HepG2 (cell line): ENCODE data around the gene SLC16A6. TPM values are rescaled to one million over a fixed set of nuclear protein-coding genes. Genes with fewer than 3 reads are reported as not detected.

Experiments
- ATAC-seq: fragments of 200-7000 bp; cut with Tn5 transposase; 3 replicates; pipeline ENCODE4 v1.9.1; 2020; ENCODE audit warnings: mild to moderate bottlenecking, moderate library complexity
- BruUV-seq: library from RNA; stranded (reverse); fragments of 400-500 nt; replicated peaks from 2 replicates; lab custom pipeline; 2021; lab: Mats Ljungman, UMichigan
- CTCF ChIA-PET: fragments of 300-600 bp; formaldehyde crosslinking; extraction: SDS; loops from one replicate; lab custom pipeline; 2021; ENCODE audit warnings: low total read pairs, inconsistent platforms, low intra/inter-chr PET ratio; lab: Yijun Ruan, JAX
- POLR2A ChIA-PET: fragments of 350-600 bp; sonication (Branson Sonifier 250); formaldehyde crosslinking; loops from one replicate; lab custom pipeline; 2020; ENCODE audit warnings: antibody characterized with exemption, inconsistent platforms; lab: Yijun Ruan, JAX
- DNase-seq: peaks from one replicate; pipeline ENCODE4 v3.0.0-alpha.2; 2015; ENCODE audit warnings: low spot score
- FAIRE-seq: peaks from 3 replicates; lab custom pipeline; 2011; peaks lifted over from hg19 to GRCh38; lab: Jason Lieb, UNC
- H2AFZ ChIP-seq: one replicate; pipeline ENCODE4 v1.6.1; 2011; ENCODE audit warnings: low read length, inconsistent platforms
- H3K27ac ChIP-seq: fragments of 300-600 bp; 3 replicates; pipeline ENCODE4 v1.8.0; 2011; ENCODE audit warnings: mixed run types, mild to moderate bottlenecking, mixed read lengths, low read length, inconsistent platforms; ENCODE audit not compliant: insufficient read depth; ENCODE audit errors: extremely low read length
- H3K27me3 ChIP-seq, 2 experiments: fragments of 200-600 bp in 1 of 2; 2 replicates in 1 of 2; 3 replicates in 1 of 2; pipeline versions ENCODE4 v1.6.0 to v1.8.0; 2011; ENCODE audit warnings: low read length in 2 of 2, mild to moderate bottlenecking in 2 of 2, moderate library complexity in 2 of 2, inconsistent platforms in 1 of 2; ENCODE audit not compliant: insufficient read depth in 2 of 2, control insufficient read depth in 1 of 2
- H3K36me3 ChIP-seq, 2 experiments: fragments of 200-600 bp in 1 of 2; replicated peaks in 1 of 2; 2 replicates in 1 of 2; 3 replicates in 1 of 2; pipeline versions ENCODE4 v1.5.1 to v1.8.0; 2011; ENCODE audit warnings: low read length in 2 of 2, inconsistent platforms in 1 of 2; ENCODE audit not compliant: insufficient read depth in 2 of 2, control insufficient read depth in 1 of 2
- H3K4me1 ChIP-seq: 2 replicates; pipeline ENCODE4 v1.5.1; 2012; ENCODE audit warnings: low read length, inconsistent platforms; ENCODE audit not compliant: insufficient read depth
- H3K4me2 ChIP-seq: 2 replicates; pipeline ENCODE4 v1.6.0; 2011; ENCODE audit warnings: low read depth, low read length, inconsistent platforms
- H3K4me3 ChIP-seq, 3 experiments: fragments of 200-600 bp in 1 of 3; sonication (generic), shearing (Covaris generic) in 1 of 3; replicated peaks in 1 of 3; 2 replicates each; pipeline ENCODE4 v1.5.1; 2011 to 2016; ENCODE audit warnings: low read length in 3 of 3, inconsistent platforms in 2 of 3, low read depth in 2 of 3, mild to moderate bottlenecking in 2 of 3, control low read depth in 1 of 3, mixed read lengths in 1 of 3; ENCODE audit not compliant: insufficient read depth in 1 of 3
- H3K79me2 ChIP-seq: one replicate; pipeline ENCODE4 v1.6.1; 2011; ENCODE audit warnings: low read length, inconsistent platforms; ENCODE audit not compliant: insufficient read depth
- H3K9ac ChIP-seq: 2 replicates; pipeline ENCODE4 v1.6.0; 2011; ENCODE audit warnings: mild to moderate bottlenecking, low read depth, low read length, inconsistent platforms; ENCODE audit not compliant: insufficient read depth
- H3K9me3 ChIP-seq: 2 replicates; pipeline ENCODE4 v1.5.1; 2012; ENCODE audit warnings: mild to moderate bottlenecking, low read length
- H4K20me1 ChIP-seq: 2 replicates; pipeline ENCODE4 v1.6.0; 2011; ENCODE audit warnings: inconsistent platforms, mild to moderate bottlenecking, low read length, moderate library complexity; ENCODE audit not compliant: insufficient read depth
- HDAC6 ChIP-seq: fragments of 200-600 bp; sonication (generic); IDR thresholded peaks from 2 replicates; pipeline ENCODE4 v1.7.0; 2017; ENCODE audit warnings: mild to moderate bottlenecking, antibody characterized with exemption, low read length, low read depth
- HOMEZ ChIP-seq: IDR thresholded peaks from 2 replicates; pipeline ENCODE4 v1.6.1; 2016; ENCODE audit warnings: low read depth
- POLR2AphosphoS5 ChIP-seq: IDR thresholded peaks from 2 replicates; pipeline ENCODE4 v1.6.1; 2012; ENCODE audit warnings: low read depth, low read length
- WGBS: methylation state at CpG from one replicate; pipeline ENCODE4 v1.1.6; 2017; ENCODE audit warnings: low lambda C conversion rate; 5-methylcytosine and 5-hydroxymethylcytosine counted together
- in situ Hi-C: cut with HindIII; loops from 2 replicates; pipeline ENCODE4 v1.10.0; 2017; ENCODE audit warnings: low pct_unique_long_range_greater_than_20kb; ENCODE audit not compliant: extremely low pct_ligation_motif_present
- intact Hi-C: fragments of 100-400 bp; cut with micrococcal nuclease; formaldehyde crosslinking; loops from one replicate; pipeline ENCODE4 v1.10.0; 2022; ENCODE audit not compliant: unreplicated experiment
- polyA plus RNA-seq, 8 experiments: library from polyadenylated mRNA; depleted of rRNA in 3 of 8; stranded (reverse) in 7 of 8; unstranded in 1 of 8; fragments of >200 nt; fragmentation: Illumina TruSeq in 4 of 8; extraction: Trizol in 4 of 8; gene quantifications; 2 replicates each; pipeline versions ENCODE4 v1.2.1 to v1.2.3, GENCODE V29; 2011 to 2016; ENCODE audit warnings: low read depth in 4 of 8, missing spikeins in 1 of 8, mixed read lengths in 1 of 8; ENCODE audit not compliant: insufficient read depth in 1 of 8
- total RNA-seq, 5 experiments: library from RNA; depleted of rRNA; stranded (reverse); fragments of >200 nt; fragmentation: Illumina TruSeq; extraction: Trizol; gene quantifications; 2 replicates each; pipeline ENCODE4 v1.2.3, GENCODE V29; 2016; ENCODE audit warnings: low read depth in 1 of 5
- TF ChIP-seq, protein P1 (sequence below): sonication (generic); formaldehyde crosslinking; IDR thresholded peaks from 2 replicates; pipeline ENCODE4 v1.5.0; 2020; ENCODE audit warnings: mild to moderate bottlenecking, missing genetic modification reagents
- TF ChIP-seq, protein P2 (sequence below), 2 experiments: sonication (generic) in 1 of 2; formaldehyde crosslinking in 1 of 2; IDR thresholded peaks; 2 replicates each; pipeline versions ENCODE4 v1.4.0 to v1.6.1; 2016 to 2020; ENCODE audit warnings: borderline replicate concordance in 1 of 2, low read depth in 1 of 2, mild to moderate bottlenecking in 1 of 2, missing genetic modification reagents in 1 of 2

The SLC16A6 gene
- total and polyA plus RNA-seq, 2 of the 13 experiments (the other 11 are each of a cell fraction or from before 2014, with no cell fraction given): 1.1 to 44.7 TPM

DNA sequence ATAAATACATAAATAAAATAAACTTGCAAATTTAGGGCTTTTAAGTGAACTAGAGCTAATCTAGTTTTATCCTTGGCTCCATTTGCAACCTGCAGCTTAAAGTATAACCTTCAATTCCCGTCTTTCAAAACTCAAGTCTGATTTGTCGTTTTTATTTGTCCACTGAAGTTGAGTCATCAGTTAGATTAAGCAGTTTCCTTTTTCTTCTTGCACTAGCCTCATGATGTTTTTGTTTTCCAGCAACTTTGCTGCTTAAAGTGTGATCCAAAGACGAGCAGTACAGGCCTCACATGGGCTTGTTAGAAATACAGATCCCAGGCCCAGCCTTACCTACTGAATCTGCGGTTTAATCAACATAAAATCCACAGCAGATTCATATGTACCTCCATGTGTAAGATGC is 14.2 kb upstream of the SLC16A6 start:
- no peaks in the 10 kb centered on the region; a peak in 1 of 5 replicates for H3K36me3 ChIP-seq
- H3K4me1 ChIP-seq: peaks cover 62% of the 10 kb centered on the region
- H4K20me1 ChIP-seq: no peaks in the 10 kb centered on the region
- FAIRE-seq (no peak), DNase-seq (no peak), ATAC-seq (no peak)
- ChIA-PET POLR2A (interaction anchor here (1.1 kb wide), 1 partner anchor 14 kb away, joined by 3 read pairs; no protein-coding TSS in a partner anchor), CTCF (no interaction called here)
- no peaks in the 10 kb centered on the region for H3K27me3 ChIP-seq
- H3K9me3 ChIP-seq: no peaks in the 10 kb centered on the region
- H3K27ac ChIP-seq: no peak overlapping the region
- H2AFZ ChIP-seq: no peak overlapping the region
- TF ChIP-seq HDAC6 (no peak), HOMEZ (peak; percentile 89; the same call in 1 of the 2 replicates)
- H3K4me3 ChIP-seq: no peak overlapping the region
- H3K4me2 ChIP-seq: no peak overlapping the region
- in situ Hi-C loops: no loop called here
- 84% methylated on average over 4 of the region's 4 CpGs for WGBS
- no peak overlapping the region for H3K9ac ChIP-seq
- no peaks in the 10 kb centered on the region for H3K79me2 ChIP-seq
- intact Hi-C loops: no loop called here
- no TSS peak for BruUV-seq

GRCh38 chr17:68304706-68305105 is 13.8 kb upstream of the SLC16A6 start:
- Histone ChIP-seq H3K27ac (no peak overlapping the region), H3K4me1 (peaks cover 58% of the 10 kb centered on the region), H2AFZ (no peak overlapping the region), H4K20me1 (no peaks in the 10 kb centered on the region), H3K36me3 (no peaks in the 10 kb centered on the region; a peak in 1 of 5 replicates), H3K4me3 (no peak overlapping the region), H3K4me2 (no peak overlapping the region), H3K79me2 (no peaks in the 10 kb centered on the region), H3K9ac (no peak overlapping the region), H3K9me3 (no peaks in the 10 kb centered on the region), H3K27me3 (no peaks in the 10 kb centered on the region)
- DNase-seq (no peak), ATAC-seq (no peak), FAIRE-seq (no peak)
- in situ Hi-C loops: no loop called here
- ChIA-PET CTCF (no interaction called here), POLR2A (interaction anchor here (1.1 kb wide), 1 partner anchor 14 kb away, joined by 3 read pairs; no protein-coding TSS in a partner anchor)
- intact Hi-C loops: no loop called here
- WGBS: 96% methylated on average over 6 of the region's 6 CpGs
- no TSS peak for BruUV-seq
- no peak for TF ChIP-seq POLR2AphosphoS5
- TF ChIP-seq, protein P1, sequence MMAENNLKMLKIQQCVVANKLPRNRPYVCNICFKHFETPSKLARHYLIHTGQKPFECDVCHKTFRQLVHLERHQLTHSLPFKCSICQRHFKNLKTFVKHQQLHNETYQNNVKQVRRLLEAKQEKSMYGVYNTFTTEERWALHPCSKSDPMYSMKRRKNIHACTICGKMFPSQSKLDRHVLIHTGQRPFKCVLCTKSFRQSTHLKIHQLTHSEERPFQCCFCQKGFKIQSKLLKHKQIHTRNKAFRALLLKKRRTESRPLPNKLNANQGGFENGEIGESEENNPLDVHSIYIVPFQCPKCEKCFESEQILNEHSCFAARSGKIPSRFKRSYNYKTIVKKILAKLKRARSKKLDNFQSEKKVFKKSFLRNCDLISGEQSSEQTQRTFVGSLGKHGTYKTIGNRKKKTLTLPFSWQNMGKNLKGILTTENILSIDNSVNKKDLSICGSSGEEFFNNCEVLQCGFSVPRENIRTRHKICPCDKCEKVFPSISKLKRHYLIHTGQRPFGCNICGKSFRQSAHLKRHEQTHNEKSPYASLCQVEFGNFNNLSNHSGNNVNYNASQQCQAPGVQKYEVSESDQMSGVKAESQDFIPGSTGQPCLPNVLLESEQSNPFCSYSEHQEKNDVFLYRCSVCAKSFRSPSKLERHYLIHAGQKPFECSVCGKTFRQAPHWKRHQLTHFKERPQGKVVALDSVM (CRISPR knock-in tag): no peak
- TF ChIP-seq, protein P2, sequence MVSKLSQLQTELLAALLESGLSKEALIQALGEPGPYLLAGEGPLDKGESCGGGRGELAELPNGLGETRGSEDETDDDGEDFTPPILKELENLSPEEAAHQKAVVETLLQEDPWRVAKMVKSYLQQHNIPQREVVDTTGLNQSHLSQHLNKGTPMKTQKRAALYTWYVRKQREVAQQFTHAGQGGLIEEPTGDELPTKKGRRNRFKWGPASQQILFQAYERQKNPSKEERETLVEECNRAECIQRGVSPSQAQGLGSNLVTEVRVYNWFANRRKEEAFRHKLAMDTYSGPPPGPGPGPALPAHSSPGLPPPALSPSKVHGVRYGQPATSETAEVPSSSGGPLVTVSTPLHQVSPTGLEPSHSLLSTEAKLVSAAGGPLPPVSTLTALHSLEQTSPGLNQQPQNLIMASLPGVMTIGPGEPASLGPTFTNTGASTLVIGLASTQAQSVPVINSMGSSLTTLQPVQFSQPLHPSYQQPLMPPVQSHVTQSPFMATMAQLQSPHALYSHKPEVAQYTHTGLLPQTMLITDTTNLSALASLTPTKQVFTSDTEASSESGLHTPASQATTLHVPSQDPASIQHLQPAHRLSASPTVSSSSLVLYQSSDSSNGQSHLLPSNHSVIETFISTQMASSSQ (IDR thresholded peaks at IDR 0.05; ENCODE audit: low read depth): 0 out of 2 replicates have a peak, but pooled peaks have one; percentile 10
- TF ChIP-seq, protein P2 (CRISPR knock-in tag; IDR thresholded peaks at IDR 0.05; ENCODE audit: borderline replicate concordance): no peak
